Stimulated activated CD8-positive, alpha-beta memory T cell treated with anti-CD3 and anti-CD28 coated beads, Interleukin-7, amount 100 ng/mL, for 24 hours (primary cell): ENCODE measurements around the gene RSBN1L.
A peak's percentile ranks its signal among the peaks of the same experiment; 100 is the strongest.
"Not testable (repeated sequence)": the region's sequence is repeated elsewhere in the genome, so short reads cannot be mapped to it uniquely, and the experiment has no call there.

Experiments
- DNase-seq: peaks from one replicate; pipeline ENCODE4 v3.0.0-alpha.2; 2020; ENCODE audit warnings: low read depth

The RSBN1L gene

GRCh38 chr7:77770316-77770715 lies 74.1 kb downstream of the RSBN1L start:
- no peak for DNase-seq

GRCh38 chr7:77771901-77772300 lies 75.6 kb downstream of the RSBN1L start:
- no peak for DNase-seq

DNA sequence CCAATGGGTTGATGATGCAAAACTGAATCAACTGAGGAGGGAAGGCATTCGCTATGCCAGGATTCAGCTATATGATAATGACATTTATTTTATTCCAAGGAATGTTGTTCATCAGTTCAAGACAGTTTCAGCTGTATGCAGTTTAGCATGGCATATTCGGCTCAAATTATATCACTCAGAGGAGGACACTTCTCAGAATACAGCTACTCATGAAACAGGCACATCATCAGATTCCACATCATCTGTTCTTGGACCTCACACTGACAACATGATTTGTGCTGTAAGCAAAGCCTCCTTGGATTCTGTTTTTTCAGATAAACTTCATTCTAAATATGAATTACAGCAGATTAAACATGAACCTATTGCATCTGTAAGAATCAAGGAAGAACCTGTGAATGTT lies 82.3 kb downstream of the RSBN1L start:
- DNase-seq, result no peak

GRCh38 chr7:77782383-77782782 lies 86.1 kb downstream of the RSBN1L start:
- DNase-seq, result no peak

DNA sequence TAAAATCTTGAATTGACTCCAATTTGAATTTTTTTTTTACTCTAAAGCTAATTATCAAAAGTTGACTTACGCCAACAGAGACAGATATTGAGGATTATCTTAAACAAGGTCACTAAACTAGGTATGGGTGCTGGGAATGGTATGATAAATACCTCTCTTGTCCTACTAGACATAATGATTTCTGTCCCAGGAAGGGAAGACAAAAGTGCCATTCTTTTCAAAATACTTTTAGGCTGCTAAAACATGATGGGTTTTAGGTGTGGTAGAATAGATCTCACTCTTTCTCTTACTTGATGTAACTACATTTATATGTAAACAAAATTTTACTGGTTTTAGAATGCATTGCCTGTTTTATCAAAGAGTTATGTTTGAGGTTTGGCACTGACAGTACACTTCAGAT lies 86.9 kb downstream of the RSBN1L start:
- DNase-seq, result no peak

- DNase-seq, result no peak
These were observed 87.3 kb downstream of the RSBN1L start for GRCh38 chr7:77783545-77783944.

DNA sequence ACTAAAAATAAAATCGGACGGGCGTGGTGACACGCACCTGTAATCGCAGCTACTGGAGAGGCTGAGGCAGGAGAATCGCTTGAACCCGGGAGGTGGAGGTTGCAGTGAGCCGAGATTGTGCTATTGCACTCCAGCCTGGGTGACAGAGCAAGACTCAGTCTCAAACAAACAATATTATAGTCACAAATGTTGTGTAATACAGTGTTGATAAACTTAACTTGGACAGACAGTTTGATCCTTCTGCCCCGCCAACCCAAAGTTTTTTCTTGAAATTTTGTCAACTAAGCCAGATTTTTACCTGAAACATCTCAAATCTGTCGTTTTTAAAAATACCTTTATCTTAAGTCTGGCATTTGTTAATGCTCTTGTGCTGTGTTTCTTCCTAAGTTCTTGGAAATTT lies 88.2 kb downstream of the RSBN1L start:
- not testable (repeated sequence) for DNase-seq

- no peak for DNase-seq
These were observed 89.8 kb downstream of the RSBN1L start for GRCh38 chr7:77786018-77786417.

DNA sequence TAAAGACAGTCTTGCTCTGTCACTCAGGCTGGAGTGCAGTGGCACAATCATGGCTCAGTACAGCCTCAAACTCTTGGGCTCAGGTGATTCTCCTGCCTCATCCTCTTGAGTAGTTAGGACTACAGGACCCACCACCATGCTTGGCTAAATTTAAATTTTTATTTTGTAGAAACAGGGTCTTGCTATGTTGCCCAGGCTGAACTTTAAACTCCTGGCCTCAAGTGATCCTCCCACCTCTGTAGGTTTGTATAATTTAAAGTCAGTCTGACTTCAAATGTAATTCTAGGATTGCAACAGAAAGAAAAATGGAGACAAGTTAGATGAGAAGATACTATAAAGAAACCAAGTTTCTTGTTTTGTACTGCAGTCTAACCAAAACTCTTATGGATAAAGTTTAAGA lies 90.5 kb downstream of the RSBN1L start:
- no peak for DNase-seq

GRCh38 chr7:77788327-77788902 lies 92.2 kb downstream of the RSBN1L start:
- no peak for DNase-seq

DNA sequence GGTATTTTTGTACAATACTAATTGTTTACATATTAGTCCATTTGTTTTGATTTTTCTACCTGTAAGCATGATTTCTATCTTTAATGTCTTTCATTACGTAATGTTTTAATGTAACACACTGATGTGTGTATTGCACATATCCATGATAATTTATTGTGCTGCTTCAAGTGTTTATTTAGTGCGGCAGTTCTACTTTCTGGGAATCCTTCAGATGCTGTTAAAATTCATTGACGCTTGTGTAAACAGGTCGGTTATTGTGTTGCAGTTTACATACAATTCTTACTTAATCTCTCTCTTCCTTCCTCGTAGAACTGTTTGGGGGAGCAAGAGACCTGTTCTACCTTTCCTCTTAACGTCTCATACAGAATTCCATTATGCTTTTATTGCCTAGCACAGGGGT lies 95.1 kb downstream of the RSBN1L start:
- DNase-seq, result no peak

- no peak for DNase-seq
These were observed 95.7 kb downstream of the RSBN1L start for GRCh38 chr7:77791956-77792355.

GRCh38 chr7:77794000-77794399 lies 97.7 kb downstream of the RSBN1L start:
- no peak for DNase-seq

DNA sequence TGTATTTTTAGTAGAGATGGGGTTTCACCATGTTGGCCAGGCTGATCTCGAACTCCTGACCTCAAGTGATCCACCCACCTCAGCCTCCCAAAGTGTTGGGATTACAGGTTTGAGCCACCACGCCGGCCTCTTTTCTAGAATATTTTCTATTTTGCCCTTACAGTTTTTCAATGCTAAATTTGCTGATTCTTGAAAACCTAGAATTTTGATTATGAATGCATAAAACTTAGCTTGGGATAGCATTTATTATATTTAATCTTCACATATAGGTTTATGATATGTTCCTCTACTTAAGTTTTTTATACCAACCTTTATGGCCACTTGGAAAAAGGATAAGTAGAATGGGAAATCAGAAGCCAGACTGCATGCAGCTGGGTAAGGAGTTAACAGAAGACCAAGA lies 99.8 kb downstream of the RSBN1L start:
- DNase-seq, result no peak

DNA sequence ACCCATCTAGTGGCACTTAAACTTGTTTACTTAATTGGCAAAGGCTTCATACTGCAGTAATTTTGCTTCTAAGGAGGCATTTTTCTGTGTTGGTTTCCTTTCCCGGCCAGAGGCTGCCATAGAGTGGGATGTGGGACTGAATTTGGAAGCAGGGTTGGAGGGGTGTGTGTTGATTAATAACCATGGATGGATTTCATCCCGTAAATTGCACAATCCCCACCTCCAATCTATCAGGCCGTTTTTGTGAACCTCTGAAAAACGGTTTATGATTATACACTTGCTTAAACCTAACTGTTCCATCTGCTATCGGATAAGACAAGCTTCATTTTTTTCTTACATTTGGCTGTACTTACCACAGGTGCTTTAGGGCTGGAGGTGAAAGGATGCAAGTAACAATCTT lies 100.7 kb downstream of the RSBN1L start:
- no peak for DNase-seq

- no peak for DNase-seq
These were observed 101.6 kb downstream of the RSBN1L start for GRCh38 chr7:77797734-77798393.

DNA sequence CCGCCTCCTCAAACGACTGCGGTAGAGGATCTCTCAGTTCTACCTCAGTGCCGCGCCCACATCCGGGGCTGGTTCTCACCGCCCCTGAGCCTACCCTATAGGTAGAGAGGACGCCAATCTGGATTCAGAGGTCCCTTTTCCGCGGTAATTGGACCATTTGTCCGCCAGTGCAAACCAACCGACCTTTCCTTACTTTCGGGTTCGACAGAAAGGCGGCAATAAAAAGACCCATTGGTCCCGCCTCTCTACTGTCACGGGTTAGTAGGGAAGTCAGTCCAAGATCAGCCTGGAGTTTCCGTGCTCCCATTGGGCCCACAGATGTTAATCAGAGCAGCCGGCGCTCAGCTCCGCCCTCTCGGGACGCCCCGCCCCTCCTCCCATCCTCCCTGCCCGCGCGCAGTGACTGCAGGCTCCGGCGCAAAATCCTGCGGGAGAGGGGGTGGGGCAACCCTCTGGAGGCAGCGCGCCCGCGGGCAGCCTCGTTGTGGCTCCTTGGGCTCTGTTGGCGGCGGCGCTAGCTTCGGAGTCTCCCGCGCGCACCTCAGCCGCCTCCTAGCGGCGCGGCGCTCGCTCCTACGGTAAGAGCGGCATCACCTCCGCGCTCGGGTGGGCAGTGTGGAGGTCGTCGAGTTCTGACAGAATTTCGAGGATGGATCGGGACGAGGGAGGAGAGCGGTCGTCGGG lies 102.3 kb downstream of the RSBN1L start, which contains the start of the genes PHTF2 and TMEM60:
TSS of gene PHTF2 (plus strand) at position 380 of the 684 bp plus-strand sequence.
TSS of gene TMEM60 (minus strand) at position 41 of the 684 bp plus-strand sequence. CDS start 4,061 bp downstream, outside the sequence.
- peak; percentile 83 for DNase-seq

- DNase-seq, result no peak
These were observed 103.1 kb downstream of the RSBN1L start for GRCh38 chr7:77799078-77799964.

GRCh38 chr7:77800158-77800557 lies 103.9 kb downstream of the RSBN1L start:
- DNase-seq, result no peak

- no peak for DNase-seq
These were observed 104.5 kb downstream of the RSBN1L start for GRCh38 chr7:77800730-77801129.

- DNase-seq, result no peak
These were observed 106.5 kb downstream of the RSBN1L start for GRCh38 chr7:77802557-77803405.
